Neural crest cell (in vitro differentiated cells): ENCODE data around the gene EXOC6. TPM values are rescaled to one million over a fixed set of nuclear protein-coding genes. Genes with fewer than 3 reads are reported as not detected.
A peak's percentile ranks its signal among the peaks of the same experiment; 100 is the strongest.

Experiments
- DNase-seq: peaks from one replicate; pipeline ENCODE4 v3.0.0; 2021; ENCODE audit warnings: low read depth, mixed read lengths, low spot score
- H3K27ac Mint-ChIP-seq: one replicate; pipeline ENCODE4 v1.8.0; 2021; ENCODE audit warnings: mild to moderate bottlenecking, mixed read lengths; ENCODE audit not compliant: unreplicated experiment
- H3K27me3 Mint-ChIP-seq: 2 replicates; pipeline ENCODE4 v1.8.0; 2021; ENCODE audit warnings: low read depth, mild to moderate bottlenecking, mixed read lengths
- H3K36me3 Mint-ChIP-seq: 2 replicates; pipeline ENCODE4 v1.8.0; 2021; ENCODE audit warnings: low read depth, mild to moderate bottlenecking, mixed read lengths
- H3K4me1 Mint-ChIP-seq: 2 replicates; pipeline ENCODE4 v1.8.0; 2021; ENCODE audit warnings: mixed read lengths
- H3K4me3 Mint-ChIP-seq: one replicate; pipeline ENCODE4 v1.8.0; 2021; ENCODE audit warnings: mild to moderate bottlenecking, mixed read lengths
- H3K9me3 Mint-ChIP-seq: 2 replicates; pipeline ENCODE4 v1.8.0; 2021; ENCODE audit warnings: mixed read lengths
- total RNA-seq: library from RNA; stranded (reverse); gene quantifications from 2 replicates; pipeline ENCODE4 v1.2.1, GENCODE V29; 2021
- TF ChIP-seq, protein P1 (sequence below): fragments of 200-600 bp; sonication (generic); conservative IDR thresholded peaks from 2 replicates; pipeline ENCODE4 v1.5.0; 2021; ENCODE audit warnings: antibody characterized with exemption, mild to moderate bottlenecking

The EXOC6 gene
- total RNA-seq, 1 donor from 2014 or later = 17.2 TPM

DNA sequence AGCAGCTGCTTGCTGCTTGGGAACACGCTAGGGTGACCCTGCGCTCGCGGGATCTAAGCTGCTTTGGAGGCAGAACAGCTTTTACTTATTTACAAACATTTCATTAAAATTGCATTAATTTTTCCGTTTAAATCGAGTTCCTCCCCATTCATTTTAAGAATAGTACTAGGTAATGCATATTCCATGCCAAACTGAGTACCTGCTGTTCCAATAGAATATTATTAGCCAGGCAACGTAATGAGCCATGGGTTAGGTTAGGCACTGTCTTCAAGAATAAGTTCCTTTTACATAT lies 860 bp downstream of the EXOC6 start:
- TF ChIP-seq, protein P1, sequence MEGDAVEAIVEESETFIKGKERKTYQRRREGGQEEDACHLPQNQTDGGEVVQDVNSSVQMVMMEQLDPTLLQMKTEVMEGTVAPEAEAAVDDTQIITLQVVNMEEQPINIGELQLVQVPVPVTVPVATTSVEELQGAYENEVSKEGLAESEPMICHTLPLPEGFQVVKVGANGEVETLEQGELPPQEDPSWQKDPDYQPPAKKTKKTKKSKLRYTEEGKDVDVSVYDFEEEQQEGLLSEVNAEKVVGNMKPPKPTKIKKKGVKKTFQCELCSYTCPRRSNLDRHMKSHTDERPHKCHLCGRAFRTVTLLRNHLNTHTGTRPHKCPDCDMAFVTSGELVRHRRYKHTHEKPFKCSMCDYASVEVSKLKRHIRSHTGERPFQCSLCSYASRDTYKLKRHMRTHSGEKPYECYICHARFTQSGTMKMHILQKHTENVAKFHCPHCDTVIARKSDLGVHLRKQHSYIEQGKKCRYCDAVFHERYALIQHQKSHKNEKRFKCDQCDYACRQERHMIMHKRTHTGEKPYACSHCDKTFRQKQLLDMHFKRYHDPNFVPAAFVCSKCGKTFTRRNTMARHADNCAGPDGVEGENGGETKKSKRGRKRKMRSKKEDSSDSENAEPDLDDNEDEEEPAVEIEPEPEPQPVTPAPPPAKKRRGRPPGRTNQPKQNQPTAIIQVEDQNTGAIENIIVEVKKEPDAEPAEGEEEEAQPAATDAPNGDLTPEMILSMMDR = no peak
- Mint-ChIP-seq H3K4me3 (peak overlapping the region; percentile 91), H3K36me3 (peaks cover 7% of the 10 kb centered on the region), H3K27me3 (peaks cover 7% of the 10 kb centered on the region), H3K4me1 (peaks cover 21% of the 10 kb centered on the region), H3K9me3 (no peaks in the 10 kb centered on the region), H3K27ac (peak overlapping the region; percentile 2)
- DNase-seq = no peak

DNA sequence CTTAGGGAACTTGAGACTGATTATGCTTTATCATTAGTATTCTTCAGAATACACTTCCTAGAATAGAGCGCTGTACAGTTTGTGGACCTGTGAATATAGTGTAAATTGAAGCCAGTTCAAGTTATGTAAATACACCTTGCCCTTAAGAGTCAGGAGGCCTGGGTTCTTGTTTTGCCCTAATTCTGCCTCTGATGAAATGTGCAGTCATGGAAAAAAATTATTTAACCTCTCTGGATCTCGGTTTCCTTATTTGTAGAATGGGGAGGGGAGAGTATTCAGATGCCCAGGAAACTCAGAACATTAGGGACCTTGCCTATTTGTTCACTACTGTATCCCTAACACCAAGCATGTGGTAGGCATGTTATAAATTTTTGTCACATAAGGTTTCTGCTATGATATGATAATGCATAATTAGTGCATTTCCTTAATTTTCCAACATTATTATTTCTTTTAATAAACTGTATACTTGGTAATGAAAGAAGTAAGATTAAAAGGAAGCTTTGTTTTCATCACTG lies 1.3 kb downstream of the EXOC6 start:
- no peaks in the 10 kb centered on the region for H3K9me3 Mint-ChIP-seq
- peaks cover 21% of the 10 kb centered on the region for H3K4me1 Mint-ChIP-seq
- peaks cover 8% of the 10 kb centered on the region for H3K36me3 Mint-ChIP-seq
- no peak overlapping the region for H3K27ac Mint-ChIP-seq
- no peak for DNase-seq
- H3K27me3 Mint-ChIP-seq = peaks cover 7% of the 10 kb centered on the region
- H3K4me3 Mint-ChIP-seq = peak overlapping the region; percentile 91
- TF ChIP-seq, protein P1 = no peak

DNA sequence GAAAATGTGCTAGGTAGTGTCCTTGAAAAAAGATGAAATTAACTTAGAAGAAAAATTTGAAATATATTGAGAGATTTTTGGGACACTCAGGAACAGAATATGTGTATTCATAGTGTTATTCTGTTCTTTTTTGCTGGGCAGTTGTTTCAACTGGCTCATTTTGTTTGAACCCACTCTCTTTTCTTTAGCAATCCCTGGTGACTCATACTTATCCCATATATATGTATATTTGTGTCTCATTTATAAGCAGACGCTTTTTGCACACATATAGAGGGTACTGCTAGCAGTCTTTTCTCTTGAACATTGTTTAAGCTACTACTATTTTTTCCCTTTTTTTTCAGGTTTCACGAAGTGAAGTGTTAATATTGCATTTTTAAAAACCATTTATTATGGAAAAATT lies 1.9 kb downstream of the EXOC6 start:
- TF ChIP-seq, protein P1 = no peak
- Mint-ChIP-seq H3K36me3 (peaks cover 10% of the 10 kb centered on the region), H3K27ac (no peak overlapping the region), H3K27me3 (peaks cover 7% of the 10 kb centered on the region), H3K9me3 (peaks cover 2% of the 10 kb centered on the region), H3K4me3 (peak overlapping the region; percentile 19), H3K4me1 (peaks cover 21% of the 10 kb centered on the region)
- DNase-seq = no peak

DNA sequence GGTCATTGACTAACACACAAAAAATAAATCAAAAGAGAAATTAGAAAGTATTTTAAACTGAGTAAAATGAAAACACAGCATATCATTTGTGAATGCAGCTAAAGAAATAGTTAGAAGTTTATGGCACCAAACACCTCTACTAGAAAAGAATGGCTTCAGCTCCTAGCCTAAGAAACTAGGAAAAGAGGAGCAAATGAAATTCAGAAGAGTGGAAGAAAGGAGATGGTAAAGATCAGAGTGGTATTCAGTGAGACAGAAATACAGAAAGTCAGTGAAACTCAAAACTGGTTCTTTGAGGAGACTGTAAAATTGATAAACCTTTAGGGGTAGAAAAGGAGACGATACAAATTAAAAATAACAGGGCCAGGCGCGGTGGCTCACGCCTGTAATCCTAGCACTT lies 2.7 kb downstream of the EXOC6 start:
- Mint-ChIP-seq H3K4me3 (no peak overlapping the region), H3K27ac (no peak overlapping the region), H3K27me3 (peaks cover 6% of the 10 kb centered on the region), H3K9me3 (peaks cover 3% of the 10 kb centered on the region), H3K36me3 (peaks cover 10% of the 10 kb centered on the region), H3K4me1 (peaks cover 21% of the 10 kb centered on the region)
- TF ChIP-seq, protein P1 = no peak
- no peak for DNase-seq

DNA sequence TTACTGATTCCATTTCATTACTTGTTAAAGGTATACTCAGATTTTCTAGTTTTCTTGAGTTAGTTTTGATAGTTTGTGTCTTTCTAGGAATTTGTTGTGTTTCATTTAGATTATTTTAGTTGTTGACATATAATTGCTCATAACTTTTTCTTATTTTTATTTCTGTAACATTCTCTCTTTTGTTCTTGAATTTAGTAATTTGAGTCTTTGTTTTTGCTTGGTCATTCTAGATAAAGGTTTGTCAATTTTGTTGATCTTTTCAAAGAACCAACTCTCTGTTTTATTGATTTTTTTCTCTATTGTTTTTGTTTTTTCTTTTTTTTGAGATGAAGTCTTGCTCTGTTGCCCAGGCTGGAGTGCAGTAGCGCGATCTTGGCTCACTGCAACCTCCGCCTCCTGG lies 7.2 kb downstream of the EXOC6 start:
- Mint-ChIP-seq H3K4me1 (no peaks in the 10 kb centered on the region), H3K27me3 (no peaks in the 10 kb centered on the region)
- TF ChIP-seq, protein P1 = no peak

More for the DNA sequence above, 7.2 kb downstream of the EXOC6 start:
- peaks cover 38% of the 10 kb centered on the region for H3K36me3 Mint-ChIP-seq
- no peak overlapping the region for H3K4me3 Mint-ChIP-seq
- H3K27ac Mint-ChIP-seq = no peak overlapping the region
- DNase-seq = no peak
- peaks cover 27% of the 10 kb centered on the region for H3K9me3 Mint-ChIP-seq
